ENCODE data around the gene SOAT1.

DNA sequence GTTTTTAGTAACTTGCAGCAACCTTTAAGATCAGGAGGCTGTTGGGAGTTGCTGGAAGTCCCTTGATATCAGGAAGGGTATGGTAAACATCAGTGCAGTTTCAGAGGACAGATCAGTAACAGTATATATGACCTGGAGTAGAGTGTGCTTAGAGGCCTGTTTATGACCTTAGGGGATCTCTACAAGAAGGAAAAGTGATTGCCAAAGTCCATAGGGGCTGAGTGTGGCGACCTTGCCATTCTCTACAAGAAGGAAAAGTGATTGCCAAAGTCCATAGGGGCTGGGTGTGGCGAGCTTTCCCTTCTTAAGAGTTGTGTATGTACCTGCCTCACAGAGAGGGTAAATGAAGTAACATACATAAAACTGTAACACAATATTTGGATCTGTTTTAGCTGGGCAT is 43.7 kb downstream of the SOAT1 start:
- TF ChIP-seq, protein P1, sequence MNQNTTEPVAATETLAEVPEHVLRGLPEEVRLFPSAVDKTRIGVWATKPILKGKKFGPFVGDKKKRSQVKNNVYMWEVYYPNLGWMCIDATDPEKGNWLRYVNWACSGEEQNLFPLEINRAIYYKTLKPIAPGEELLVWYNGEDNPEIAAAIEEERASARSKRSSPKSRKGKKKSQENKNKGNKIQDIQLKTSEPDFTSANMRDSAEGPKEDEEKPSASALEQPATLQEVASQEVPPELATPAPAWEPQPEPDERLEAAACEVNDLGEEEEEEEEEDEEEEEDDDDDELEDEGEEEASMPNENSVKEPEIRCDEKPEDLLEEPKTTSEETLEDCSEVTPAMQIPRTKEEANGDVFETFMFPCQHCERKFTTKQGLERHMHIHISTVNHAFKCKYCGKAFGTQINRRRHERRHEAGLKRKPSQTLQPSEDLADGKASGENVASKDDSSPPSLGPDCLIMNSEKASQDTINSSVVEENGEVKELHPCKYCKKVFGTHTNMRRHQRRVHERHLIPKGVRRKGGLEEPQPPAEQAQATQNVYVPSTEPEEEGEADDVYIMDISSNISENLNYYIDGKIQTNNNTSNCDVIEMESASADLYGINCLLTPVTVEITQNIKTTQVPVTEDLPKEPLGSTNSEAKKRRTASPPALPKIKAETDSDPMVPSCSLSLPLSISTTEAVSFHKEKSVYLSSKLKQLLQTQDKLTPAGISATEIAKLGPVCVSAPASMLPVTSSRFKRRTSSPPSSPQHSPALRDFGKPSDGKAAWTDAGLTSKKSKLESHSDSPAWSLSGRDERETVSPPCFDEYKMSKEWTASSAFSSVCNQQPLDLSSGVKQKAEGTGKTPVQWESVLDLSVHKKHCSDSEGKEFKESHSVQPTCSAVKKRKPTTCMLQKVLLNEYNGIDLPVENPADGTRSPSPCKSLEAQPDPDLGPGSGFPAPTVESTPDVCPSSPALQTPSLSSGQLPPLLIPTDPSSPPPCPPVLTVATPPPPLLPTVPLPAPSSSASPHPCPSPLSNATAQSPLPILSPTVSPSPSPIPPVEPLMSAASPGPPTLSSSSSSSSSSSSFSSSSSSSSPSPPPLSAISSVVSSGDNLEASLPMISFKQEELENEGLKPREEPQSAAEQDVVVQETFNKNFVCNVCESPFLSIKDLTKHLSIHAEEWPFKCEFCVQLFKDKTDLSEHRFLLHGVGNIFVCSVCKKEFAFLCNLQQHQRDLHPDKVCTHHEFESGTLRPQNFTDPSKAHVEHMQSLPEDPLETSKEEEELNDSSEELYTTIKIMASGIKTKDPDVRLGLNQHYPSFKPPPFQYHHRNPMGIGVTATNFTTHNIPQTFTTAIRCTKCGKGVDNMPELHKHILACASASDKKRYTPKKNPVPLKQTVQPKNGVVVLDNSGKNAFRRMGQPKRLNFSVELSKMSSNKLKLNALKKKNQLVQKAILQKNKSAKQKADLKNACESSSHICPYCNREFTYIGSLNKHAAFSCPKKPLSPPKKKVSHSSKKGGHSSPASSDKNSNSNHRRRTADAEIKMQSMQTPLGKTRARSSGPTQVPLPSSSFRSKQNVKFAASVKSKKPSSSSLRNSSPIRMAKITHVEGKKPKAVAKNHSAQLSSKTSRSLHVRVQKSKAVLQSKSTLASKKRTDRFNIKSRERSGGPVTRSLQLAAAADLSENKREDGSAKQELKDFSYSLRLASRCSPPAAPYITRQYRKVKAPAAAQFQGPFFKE (tag by site-specific recombination; IDR thresholded peaks at IDR 0.05; ENCODE audit: borderline replicate concordance): no peak
- TF ChIP-seq SETDB1 (IDR thresholded peaks at IDR 0.05; ENCODE audit: insufficient read length, low read length): no peak
- TF ChIP-seq, protein P2, sequence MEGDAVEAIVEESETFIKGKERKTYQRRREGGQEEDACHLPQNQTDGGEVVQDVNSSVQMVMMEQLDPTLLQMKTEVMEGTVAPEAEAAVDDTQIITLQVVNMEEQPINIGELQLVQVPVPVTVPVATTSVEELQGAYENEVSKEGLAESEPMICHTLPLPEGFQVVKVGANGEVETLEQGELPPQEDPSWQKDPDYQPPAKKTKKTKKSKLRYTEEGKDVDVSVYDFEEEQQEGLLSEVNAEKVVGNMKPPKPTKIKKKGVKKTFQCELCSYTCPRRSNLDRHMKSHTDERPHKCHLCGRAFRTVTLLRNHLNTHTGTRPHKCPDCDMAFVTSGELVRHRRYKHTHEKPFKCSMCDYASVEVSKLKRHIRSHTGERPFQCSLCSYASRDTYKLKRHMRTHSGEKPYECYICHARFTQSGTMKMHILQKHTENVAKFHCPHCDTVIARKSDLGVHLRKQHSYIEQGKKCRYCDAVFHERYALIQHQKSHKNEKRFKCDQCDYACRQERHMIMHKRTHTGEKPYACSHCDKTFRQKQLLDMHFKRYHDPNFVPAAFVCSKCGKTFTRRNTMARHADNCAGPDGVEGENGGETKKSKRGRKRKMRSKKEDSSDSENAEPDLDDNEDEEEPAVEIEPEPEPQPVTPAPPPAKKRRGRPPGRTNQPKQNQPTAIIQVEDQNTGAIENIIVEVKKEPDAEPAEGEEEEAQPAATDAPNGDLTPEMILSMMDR (tag by site-specific recombination; IDR thresholded peaks at IDR 0.05): no peak
- TF ChIP-seq ZNF510 (tag by site-specific recombination; IDR thresholded peaks at IDR 0.05; ENCODE audit: insufficient replicate concordance): no peak
- TF ChIP-seq ZBTB11 (tag by site-specific recombination; conservative IDR thresholded peaks at IDR 0.05; ENCODE audit: low read depth): no peak
- TF ChIP-seq ATF2 (tag by site-specific recombination; IDR thresholded peaks at IDR 0.05; ENCODE audit: low read depth): no peak
- TF ChIP-seq ZNF768 (tag by site-specific recombination; IDR thresholded peaks at IDR 0.05): no peak
- TF ChIP-seq, protein P3, sequence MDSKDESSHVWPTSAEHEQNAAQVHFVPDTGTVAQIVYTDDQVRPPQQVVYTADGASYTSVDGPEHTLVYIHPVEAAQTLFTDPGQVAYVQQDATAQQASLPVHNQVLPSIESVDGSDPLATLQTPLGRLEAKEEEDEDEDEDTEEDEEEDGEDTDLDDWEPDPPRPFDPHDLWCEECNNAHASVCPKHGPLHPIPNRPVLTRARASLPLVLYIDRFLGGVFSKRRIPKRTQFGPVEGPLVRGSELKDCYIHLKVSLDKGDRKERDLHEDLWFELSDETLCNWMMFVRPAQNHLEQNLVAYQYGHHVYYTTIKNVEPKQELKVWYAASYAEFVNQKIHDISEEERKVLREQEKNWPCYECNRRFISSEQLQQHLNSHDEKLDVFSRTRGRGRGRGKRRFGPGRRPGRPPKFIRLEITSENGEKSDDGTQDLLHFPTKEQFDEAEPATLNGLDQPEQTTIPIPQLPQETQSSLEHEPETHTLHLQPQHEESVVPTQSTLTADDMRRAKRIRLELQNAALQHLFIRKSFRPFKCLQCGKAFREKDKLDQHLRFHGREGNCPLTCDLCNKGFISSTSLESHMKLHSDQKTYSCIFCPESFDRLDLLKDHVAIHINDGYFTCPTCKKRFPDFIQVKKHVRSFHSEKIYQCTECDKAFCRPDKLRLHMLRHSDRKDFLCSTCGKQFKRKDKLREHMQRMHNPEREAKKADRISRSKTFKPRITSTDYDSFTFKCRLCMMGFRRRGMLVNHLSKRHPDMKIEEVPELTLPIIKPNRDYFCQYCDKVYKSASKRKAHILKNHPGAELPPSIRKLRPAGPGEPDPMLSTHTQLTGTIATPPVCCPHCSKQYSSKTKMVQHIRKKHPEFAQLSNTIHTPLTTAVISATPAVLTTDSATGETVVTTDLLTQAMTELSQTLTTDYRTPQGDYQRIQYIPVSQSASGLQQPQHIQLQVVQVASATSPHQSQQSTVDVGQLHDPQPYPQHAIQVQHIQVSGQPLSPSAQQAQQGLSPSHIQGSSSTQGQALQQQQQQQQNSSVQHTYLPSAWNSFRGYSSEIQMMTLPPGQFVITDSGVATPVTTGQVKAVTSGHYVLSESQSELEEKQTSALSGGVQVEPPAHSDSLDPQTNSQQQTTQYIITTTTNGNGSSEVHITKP (tag by site-specific recombination; IDR thresholded peaks at IDR 0.05): no peak
- TF ChIP-seq, protein P4, sequence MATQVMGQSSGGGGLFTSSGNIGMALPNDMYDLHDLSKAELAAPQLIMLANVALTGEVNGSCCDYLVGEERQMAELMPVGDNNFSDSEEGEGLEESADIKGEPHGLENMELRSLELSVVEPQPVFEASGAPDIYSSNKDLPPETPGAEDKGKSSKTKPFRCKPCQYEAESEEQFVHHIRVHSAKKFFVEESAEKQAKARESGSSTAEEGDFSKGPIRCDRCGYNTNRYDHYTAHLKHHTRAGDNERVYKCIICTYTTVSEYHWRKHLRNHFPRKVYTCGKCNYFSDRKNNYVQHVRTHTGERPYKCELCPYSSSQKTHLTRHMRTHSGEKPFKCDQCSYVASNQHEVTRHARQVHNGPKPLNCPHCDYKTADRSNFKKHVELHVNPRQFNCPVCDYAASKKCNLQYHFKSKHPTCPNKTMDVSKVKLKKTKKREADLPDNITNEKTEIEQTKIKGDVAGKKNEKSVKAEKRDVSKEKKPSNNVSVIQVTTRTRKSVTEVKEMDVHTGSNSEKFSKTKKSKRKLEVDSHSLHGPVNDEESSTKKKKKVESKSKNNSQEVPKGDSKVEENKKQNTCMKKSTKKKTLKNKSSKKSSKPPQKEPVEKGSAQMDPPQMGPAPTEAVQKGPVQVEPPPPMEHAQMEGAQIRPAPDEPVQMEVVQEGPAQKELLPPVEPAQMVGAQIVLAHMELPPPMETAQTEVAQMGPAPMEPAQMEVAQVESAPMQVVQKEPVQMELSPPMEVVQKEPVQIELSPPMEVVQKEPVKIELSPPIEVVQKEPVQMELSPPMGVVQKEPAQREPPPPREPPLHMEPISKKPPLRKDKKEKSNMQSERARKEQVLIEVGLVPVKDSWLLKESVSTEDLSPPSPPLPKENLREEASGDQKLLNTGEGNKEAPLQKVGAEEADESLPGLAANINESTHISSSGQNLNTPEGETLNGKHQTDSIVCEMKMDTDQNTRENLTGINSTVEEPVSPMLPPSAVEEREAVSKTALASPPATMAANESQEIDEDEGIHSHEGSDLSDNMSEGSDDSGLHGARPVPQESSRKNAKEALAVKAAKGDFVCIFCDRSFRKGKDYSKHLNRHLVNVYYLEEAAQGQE (tag by site-specific recombination; IDR thresholded peaks at IDR 0.05): no peak
- no peak for TF ChIP-seq ZFP37 (tag by site-specific recombination; IDR thresholded peaks at IDR 0.05)
- TF ChIP-seq ZNF785 (tag by site-specific recombination; IDR thresholded peaks at IDR 0.05): no peak
- no peak for TF ChIP-seq ZNF239 (tag by site-specific recombination; IDR thresholded peaks at IDR 0.05)

All from HEK293 (cell line).